Glomerular endothelial cell (primary cell): ENCODE measurements around the gene NBEA. TPM values are rescaled to one million over a fixed set of nuclear protein-coding genes. Genes with fewer than 3 reads are reported as not detected.

Experiments used
- DNase-seq: peaks from one replicate; pipeline ENCODE4 v3.0.0-alpha.2; 2011; ENCODE audit warnings: low read depth, low spot score; ENCODE audit errors: extremely low read depth
- total RNA-seq: library from RNA; depleted of rRNA; stranded (reverse); fragments of >200 nt; gene quantifications from 2 replicates; pipeline ENCODE4 v1.2.3, GENCODE V29; 2015

NBEA gene
- total RNA-seq, 1 donor from 2014 or later, result 4.1 TPM

DNA sequence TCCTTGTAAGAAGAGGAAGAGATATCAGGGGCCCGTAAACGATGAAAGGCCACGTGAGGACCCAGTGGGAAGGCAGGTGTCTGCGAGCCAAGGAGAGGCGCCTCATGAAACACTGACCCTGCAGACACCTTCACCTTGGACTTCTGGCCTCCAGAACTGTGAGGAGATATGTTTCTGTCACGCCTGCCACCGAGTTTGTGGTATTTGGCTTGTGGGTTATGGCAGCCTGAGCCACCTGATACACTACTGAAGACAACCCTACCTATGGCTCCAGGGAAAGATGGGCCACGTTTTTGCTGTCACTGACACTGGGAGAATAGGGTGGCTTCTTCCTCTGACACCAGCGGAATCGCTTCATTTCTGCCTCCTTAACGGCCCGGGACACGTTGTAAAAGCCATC is 752.0 kb downstream of the NBEA start:
- no peak for DNase-seq

DNA sequence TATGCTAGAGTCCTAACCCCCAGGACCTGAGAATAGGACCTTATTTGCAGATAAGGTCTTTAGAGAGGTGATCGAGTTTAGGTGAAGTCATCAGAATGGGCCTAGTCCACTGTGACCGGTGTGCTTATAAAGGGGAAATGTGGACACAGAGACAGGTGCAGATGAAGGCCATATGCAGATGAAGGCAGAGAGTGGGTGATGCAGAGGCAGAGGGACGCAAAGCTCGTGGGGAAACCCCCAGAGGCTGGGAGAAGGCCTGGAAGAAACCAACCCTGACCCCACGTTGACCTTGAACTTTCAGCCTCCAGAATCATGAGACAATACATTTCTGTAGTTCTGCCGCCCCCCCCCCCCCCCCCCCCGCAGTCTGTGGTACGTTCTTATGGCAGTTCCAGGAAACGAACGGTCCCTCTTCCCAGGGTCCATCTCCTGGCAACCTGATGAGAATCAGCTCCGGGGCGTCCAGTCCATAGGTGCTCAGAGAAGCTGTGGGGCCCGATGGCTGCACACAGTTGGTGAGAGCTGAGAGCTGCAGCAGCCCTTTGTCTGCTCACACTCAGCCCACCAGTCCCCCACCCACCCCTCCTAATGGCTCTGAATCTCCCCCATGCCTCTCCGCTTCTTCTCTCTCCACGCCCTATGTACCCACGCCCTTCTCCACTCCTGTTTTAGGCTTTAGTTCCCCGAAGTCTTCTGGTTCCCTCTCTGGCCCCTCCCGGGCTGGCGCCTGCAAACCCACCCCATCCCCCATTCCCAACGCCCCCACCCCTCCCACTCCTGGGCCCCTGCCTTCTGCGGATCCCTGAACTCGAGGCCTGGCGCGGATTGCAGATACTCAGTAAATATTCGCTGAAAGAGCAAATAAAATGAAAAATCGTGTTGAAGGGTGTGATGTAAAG is 752.7 kb downstream of the NBEA start:
- no peak for DNase-seq

GRCh38 chr13:35695448-35695770 is 753.3 kb downstream of the NBEA start:
- no peak for DNase-seq

DNA sequence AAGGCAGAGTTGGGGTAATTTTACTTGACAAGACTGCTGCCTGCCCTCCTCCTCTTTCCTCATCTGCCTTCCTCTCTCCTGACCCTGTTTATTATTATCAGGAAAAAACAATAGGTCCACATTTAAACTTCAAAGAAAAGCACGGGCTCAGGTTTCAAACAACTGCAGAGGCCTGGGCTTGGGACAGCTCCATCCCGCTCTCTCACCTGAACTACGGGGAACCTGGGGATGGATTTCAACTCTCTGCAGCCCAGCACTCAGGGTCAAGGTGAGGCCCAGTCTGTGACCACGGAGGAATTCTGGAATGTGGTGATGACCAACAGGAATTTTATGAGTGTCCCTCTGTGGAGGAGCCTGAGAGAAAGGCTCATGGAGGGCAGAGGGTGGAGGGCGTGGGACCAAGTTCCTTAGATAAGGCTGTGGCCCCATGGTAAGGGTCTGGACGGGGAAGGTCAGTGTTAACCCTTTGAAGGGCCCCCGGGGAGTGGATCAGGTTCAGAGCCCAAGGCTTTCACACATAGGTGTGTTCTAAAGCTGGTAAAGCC is 755.2 kb downstream of the NBEA start:
- DNase-seq, result no peak

DNA sequence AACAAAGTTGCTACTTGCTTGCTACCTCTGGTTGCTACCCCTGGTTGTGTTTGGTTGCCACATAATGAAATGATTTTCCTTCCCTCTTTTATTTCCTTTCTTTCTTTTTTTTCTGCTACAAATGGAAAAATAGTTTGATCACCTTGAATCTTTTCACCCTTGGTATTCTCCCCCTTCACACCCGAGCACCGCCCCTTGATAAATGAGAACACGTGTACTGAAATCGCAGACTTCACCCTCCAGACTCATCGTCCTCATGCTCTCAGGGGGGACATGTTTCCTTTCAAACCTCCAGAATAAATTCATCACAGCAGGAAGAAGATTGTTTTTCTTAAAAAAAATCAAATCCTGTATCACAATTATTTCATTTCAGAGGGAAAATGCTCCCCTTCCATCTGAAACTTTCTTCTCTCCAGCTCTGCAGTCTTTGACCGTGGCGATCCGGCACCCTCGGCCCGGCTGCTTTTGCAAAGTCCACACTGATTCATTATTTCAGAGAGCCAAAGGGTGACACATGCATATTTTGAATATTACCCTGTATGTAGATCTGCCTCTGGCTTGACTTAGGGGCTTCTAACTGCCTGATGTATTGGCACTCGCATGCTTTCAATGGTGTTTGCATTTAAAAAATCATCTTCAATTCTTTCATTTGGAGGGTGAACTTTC is 757.0 kb downstream of the NBEA start:
- no peak for DNase-seq

DNA sequence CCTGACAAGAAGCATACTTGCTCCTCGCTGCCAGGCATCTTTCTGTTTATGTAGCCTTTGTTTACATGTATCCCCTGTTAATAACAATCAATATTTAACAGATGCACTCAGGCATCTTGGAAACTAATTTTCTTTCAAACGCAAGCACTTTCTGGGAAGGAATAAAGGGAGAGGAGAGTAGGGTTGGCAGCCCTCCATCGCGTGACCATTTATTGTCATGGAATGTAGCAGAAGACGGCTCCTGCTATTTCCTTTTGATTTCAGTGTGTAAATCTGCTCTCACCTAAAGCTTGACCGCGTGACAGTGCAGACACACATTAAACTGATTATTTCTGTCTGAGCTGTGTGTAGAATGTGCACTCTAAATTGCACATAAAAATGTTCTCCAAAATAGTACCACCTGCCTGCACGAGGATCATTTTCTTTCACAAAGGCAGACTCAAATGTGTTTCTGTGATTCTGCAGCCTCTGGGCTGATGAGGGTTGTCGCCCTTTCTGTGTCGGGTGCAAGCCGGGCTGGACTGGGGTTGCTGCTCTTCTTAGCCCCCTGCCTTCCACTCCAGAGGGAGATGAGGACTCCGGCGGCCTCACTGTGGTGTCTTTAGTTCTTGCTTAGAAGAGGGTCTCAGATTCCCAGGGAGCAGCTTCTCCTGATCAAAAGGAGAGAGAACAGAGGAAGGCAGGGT is 757.9 kb downstream of the NBEA start:
- no peak for DNase-seq

- no peak for DNase-seq
Observed at GRCh38 chr13:35700671-35701070, 758.6 kb downstream of the NBEA start.

- no peak for DNase-seq
Observed at GRCh38 chr13:35702316-35702715, 760.2 kb downstream of the NBEA start.

DNA sequence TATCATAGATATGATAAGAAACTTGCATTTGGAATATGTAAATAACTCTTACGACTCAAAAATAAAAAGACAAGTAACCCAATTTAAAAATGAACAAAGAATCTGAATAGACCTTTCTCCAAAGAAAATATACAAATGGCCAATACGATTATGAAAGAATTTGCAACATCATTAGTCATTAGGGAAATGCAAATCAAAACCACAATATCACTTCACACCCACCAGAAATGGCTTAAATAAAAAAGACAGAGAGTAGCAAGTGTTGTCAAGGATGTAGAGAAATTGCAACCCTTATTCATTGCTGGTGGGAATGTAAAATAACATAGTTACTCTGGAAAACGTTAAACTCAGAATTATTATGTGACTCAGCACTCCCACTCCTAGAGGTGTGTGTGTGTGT is 761.0 kb downstream of the NBEA start:
- DNase-seq, result no peak

DNA sequence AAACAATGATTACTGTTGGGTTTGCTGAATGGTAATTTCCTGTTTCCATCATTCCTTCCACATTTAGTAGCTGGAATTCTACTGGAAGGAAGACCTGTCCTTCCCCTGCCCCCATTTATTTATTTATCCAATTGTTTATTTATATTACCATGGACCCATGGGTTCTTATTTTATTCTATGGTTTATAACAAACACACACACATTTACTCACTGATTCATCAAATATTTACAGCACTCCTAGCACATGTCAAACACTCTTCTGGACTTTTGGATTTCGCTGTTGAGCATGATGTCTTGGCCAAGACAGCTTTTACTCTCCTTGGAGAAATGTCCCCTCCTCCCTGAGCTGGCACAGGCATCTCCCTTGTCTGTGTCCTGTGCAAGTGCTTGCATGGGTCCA is 762.3 kb downstream of the NBEA start:
- DNase-seq, result no peak

- DNase-seq, result no peak
Observed at GRCh38 chr13:35706281-35706680, 764.2 kb downstream of the NBEA start.

GRCh38 chr13:35706721-35707120 is 764.7 kb downstream of the NBEA start:
- DNase-seq, result no peak

GRCh38 chr13:35711909-35712308 is 769.8 kb downstream of the NBEA start:
- DNase-seq, result no peak

DNA sequence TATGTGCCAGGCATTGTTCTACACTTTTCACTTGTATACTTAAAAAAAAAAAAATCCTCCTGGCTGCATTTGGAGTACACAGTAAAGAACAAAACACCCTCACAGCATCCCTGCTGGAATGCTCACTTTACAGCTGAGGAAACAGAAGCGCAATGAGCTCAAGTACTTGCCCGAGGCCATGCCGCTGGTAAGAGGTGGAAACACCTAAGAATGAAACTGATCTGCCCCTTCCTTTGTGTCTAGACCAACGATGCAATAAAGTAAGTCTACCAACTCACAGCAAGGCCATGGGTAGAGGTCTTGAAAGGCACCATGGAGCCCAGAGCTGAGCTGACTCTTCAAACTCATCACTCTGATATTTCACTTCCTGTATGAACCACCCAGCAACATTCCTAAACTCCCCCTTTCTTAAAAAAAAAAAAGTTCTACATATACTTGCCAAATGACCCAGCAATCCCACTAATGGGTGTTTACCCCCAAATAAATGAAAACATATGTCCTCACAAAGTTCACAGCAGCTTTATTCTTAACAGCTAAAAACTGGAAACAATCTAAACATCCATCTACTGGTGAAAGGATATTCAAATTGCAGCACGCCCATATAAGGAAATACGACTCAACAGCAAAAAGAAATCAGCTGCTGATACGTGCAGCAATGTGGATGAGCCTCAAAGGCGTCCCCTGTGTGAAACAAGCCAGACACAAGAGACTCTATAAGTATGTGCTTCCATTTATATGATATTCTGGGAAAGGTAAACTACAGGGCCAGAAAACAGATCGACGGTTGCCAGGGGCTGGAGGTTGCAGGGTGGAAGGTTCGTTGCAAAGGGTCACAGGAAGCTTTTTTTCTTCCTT is 771.1 kb downstream of the NBEA start:
- no peak for DNase-seq

DNA sequence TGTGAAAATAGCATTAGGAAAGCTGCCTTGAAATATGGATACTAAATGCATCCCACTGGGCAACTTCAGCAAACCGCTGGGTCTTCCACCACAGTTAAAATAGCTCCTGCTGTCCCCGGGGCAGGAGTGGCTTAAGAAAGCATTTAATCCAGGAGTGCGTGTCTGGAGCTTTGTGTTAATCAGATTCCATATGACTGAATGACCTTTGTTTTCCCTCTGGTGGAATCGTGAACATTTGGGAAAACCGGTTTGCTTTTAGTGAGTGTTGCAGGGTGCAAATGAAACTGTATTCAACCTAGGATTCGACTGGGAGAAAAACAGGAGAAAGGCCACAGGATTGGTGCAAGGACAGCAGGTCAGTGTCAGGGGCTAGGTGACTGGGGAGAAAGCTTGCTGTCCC is 772.1 kb downstream of the NBEA start:
- DNase-seq, result no peak

- no peak for DNase-seq
Observed at GRCh38 chr13:35714588-35715377, 772.7 kb downstream of the NBEA start.

GRCh38 chr13:35716186-35716585 is 774.1 kb downstream of the NBEA start:
- DNase-seq, result no peak

DNA sequence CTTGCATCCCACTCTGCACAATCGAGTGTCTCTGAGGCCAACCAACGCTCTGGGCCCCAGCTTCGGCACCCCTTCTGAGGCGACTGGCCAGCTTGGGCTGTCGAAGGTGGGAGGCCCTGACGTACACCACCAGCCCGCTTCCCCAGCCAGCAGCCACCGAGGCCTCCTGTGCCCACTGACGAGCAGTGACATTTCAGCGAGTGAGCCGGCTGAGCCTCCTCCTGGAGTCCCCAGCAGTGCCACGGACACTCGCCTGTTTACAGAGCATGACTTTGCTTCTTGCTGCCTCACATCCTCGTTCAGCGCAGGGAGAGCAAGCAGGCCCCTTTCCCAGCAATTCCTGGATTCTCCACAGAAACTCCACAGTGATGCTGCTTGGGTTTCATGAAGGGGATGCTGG is 774.7 kb downstream of the NBEA start:
- DNase-seq, result no peak

GRCh38 chr13:35718084-35718483 is 776.0 kb downstream of the NBEA start:
- DNase-seq, result no peak

DNA sequence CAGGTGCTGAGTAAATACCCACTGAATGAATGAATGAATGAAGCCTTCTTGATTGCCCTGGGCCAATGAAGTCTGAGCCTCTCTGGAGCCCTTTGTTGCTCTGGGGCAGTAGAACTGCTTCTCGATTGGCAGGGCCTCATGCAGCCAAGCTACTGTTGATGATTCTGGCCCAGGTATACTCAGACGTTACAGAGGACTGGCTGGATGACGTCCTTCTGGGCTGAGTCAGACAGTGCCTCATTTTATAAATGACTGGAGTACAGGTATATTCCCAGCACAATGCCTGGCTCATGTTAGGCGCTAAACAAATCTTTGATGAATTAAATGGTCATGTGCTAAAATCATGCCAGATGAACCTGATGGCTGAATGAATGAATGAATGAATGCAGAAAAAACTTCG is 778.2 kb downstream of the NBEA start:
- DNase-seq, result no peak
